ES-I3 (cell line): Measurements from ENCODE around the gene SH3BGR.

ENCODE experiments used
- H3K36me3 ChIP-seq: 2 replicates; pipeline ENCODE4 v1.6.1; 2013; ENCODE audit warnings: mild to moderate bottlenecking, low read length, control low read depth, moderate library complexity; ENCODE audit not compliant: insufficient read depth
- H3K4me1 ChIP-seq: 2 replicates; pipeline ENCODE4 v1.6.1; 2013; ENCODE audit warnings: mild to moderate bottlenecking, control low read depth, low read length; ENCODE audit not compliant: insufficient read depth
- H3K9ac ChIP-seq: 2 replicates; pipeline ENCODE4 v1.6.1; 2013; ENCODE audit warnings: low read depth, mild to moderate bottlenecking, low read length, moderate library complexity
- H3K9me3 ChIP-seq: 2 replicates; pipeline ENCODE4 v1.6.1; 2013; ENCODE audit warnings: mild to moderate bottlenecking, low read length, moderate library complexity; ENCODE audit not compliant: control insufficient read depth, insufficient read depth

Gene SH3BGR

GRCh38 chr21:39562791-39563770 is 111.3 kb downstream of the SH3BGR start:
- H3K9me3 ChIP-seq: no peaks in the 10 kb centered on the region
- no peaks in the 10 kb centered on the region for H3K4me1 ChIP-seq
- H3K9ac ChIP-seq: no peak overlapping the region
- no peaks in the 10 kb centered on the region for H3K36me3 ChIP-seq

- no peaks in the 10 kb centered on the region for H3K9me3 ChIP-seq
- H3K4me1 ChIP-seq: peaks cover 11% of the 10 kb centered on the region
- H3K9ac ChIP-seq: no peak overlapping the region
- H3K36me3 ChIP-seq: no peaks in the 10 kb centered on the region
Observed at GRCh38 chr21:39564200-39564599, 112.4 kb downstream of the SH3BGR start.
